Thymus (tissue), 11 donors: ENCODE data around the gene ANO3. TPM values are rescaled to one million over a fixed set of nuclear protein-coding genes. Genes with fewer than 3 reads are reported as not detected.
"Not testable (repeated sequence)": the region's sequence is repeated elsewhere in the genome, so short reads cannot be mapped to it uniquely, and the experiment has no call there.

ENCODE experiments used
- DNase-seq, 9 donors: peaks; one replicate each; pipeline ENCODE4 v3.0.0-alpha.2; 2013; ENCODE audit warnings: low spot score in 9 of 9, low read depth in 6 of 9, missing footprints in 1 of 9
- H3K27ac ChIP-seq, 2 donors: one replicate each; pipeline ENCODE4 v1.5.1; 2013; ENCODE audit warnings: control low read depth in 1 of 2, low read depth in 1 of 2, low read length in 1 of 2, mild to moderate bottlenecking in 1 of 2, moderate library complexity in 1 of 2
- H3K27me3 ChIP-seq, 2 donors: one replicate each; pipeline ENCODE4 v1.5.1; 2013; ENCODE audit warnings: low read length in 1 of 2; ENCODE audit not compliant: control insufficient read depth in 2 of 2, insufficient read depth in 1 of 2
- H3K36me3 ChIP-seq, 2 donors: one replicate each; pipeline ENCODE4 v1.5.1; 2013; ENCODE audit warnings: low read length in 1 of 2, mild to moderate bottlenecking in 1 of 2, moderate library complexity in 1 of 2; ENCODE audit not compliant: control insufficient read depth in 2 of 2, insufficient read depth in 2 of 2
- H3K4me1 ChIP-seq, 2 donors: one replicate each; pipeline ENCODE4 v1.5.1; 2013; ENCODE audit warnings: low read length in 2 of 2; ENCODE audit not compliant: control insufficient read depth in 2 of 2, insufficient read depth in 2 of 2
- H3K4me3 ChIP-seq, 2 donors: one replicate each; pipeline ENCODE4 v1.5.1; 2013; ENCODE audit warnings: low read length in 2 of 2, control low read depth in 1 of 2, mild to moderate bottlenecking in 1 of 2
- H3K9me3 ChIP-seq, 2 donors: one replicate each; pipeline ENCODE4 v1.5.1; 2013; ENCODE audit warnings: low read length in 1 of 2, mild to moderate bottlenecking in 1 of 2; ENCODE audit not compliant: control insufficient read depth in 2 of 2, insufficient read depth in 1 of 2
- WGBS: extraction: QIAGEN DNeasy Blood & Tissue Kit; methylation state at CpG from one replicate; pipeline ENCODE4 v1.1.7; 2013; 5-methylcytosine and 5-hydroxymethylcytosine counted together
- polyA plus RNA-seq: library from polyadenylated mRNA; stranded (reverse); fragments of 200-250 nt; gene quantifications from one replicate; pipeline ENCODE4 v1.2.3, GENCODE V29; 2013
- total RNA-seq: library from RNA; stranded (reverse); fragments of 120-200 nt; gene quantifications from one replicate; pipeline ENCODE4 v1.2.4, GENCODE V29; 2013
- donor health status: healthy.

ANO3 gene
- total and polyA plus RNA-seq, 2 donors, result 0.09 to 0.25 TPM

- Histone ChIP-seq H3K27me3 (no peaks in the 10 kb centered on the region), H3K9me3 (no peaks in the 10 kb centered on the region), H3K4me1 (no peaks in the 10 kb centered on the region), H3K36me3 (no peaks in the 10 kb centered on the region), H3K4me3 (no peak overlapping the region), H3K27ac (no peak overlapping the region)
- 78% methylated on average over 2 of the region's 2 CpGs for WGBS
- DNase-seq, result no peak
Measured at GRCh38 chr11:26587073-26587472, 255.1 kb downstream of the ANO3 start.

DNA sequence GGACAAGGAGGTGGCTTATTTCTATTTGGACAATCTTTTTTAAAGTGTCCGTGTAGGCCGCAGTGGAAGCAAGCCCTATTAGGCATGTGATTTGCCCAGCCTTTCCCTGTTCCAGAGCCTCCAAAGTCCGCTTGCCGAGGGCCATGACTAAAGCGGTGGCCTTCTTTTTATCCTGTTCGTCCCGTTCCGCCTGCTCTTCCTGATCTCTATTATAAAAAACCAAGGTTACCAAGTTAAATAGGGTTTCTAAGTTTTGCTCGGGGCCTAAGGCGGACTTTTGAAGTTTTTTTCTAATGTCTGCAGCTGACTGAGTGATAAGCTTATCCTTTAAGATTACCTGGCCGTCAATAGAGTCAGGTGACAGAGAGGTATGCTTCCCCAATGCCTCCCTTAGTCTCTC is 261.8 kb downstream of the ANO3 start:
- no peak overlapping the region for H3K4me3 ChIP-seq
- H3K36me3 ChIP-seq, result no peaks in the 10 kb centered on the region
- H3K27me3 ChIP-seq, result no peaks in the 10 kb centered on the region
- WGBS, result 85% methylated on average over 11 of the region's 11 CpGs
- no peak overlapping the region for H3K27ac ChIP-seq
- no peak for DNase-seq
- no peaks in the 10 kb centered on the region for H3K4me1 ChIP-seq
- H3K9me3 ChIP-seq, result no peaks in the 10 kb centered on the region

GRCh38 chr11:26595207-26595865 is 263.4 kb downstream of the ANO3 start:
- WGBS, result 31% methylated on average over 7 of the region's 7 CpGs
- not testable (repeated sequence) for H3K4me3 ChIP-seq, H3K27ac ChIP-seq, H3K27me3 ChIP-seq, H3K36me3 ChIP-seq, H3K4me1 ChIP-seq, H3K9me3 ChIP-seq, DNase-seq

DNA sequence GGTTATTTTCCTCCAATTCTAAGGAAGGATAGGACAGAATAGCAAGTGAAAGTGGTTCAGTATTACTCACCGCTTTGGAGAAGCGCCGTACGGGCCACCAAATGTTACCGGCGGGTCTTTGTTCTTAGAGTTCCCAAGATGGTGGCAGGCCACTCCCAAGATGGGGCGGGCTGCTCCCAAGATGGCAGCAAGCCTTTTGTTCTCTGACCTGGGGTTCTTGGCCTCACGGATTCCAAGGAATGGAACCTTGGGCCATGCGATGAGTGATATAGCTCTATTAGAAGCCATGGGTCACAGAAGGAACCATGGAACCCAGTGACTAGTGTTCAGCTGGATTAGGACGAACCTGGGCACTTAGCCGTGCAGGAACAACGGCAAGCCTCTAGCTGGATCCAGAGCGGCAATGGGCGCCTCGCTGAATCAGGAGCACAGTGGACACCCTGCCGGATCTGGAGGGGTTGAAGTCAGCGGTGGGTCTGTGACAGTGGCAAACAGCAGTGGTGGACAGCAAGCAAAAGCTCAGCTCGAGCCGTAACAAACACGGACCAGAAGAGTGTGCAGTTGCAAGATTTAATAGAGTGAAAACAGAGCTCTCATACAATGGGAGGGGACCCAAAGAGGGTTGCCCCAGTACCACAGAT is 265.2 kb downstream of the ANO3 start:
- H3K4me3 ChIP-seq, H3K27me3 ChIP-seq, H3K27ac ChIP-seq, DNase-seq, H3K36me3 ChIP-seq, H3K4me1 ChIP-seq, H3K9me3 ChIP-seq: not testable (repeated sequence)
- 94% methylated on average over 20 of the region's 20 CpGs for WGBS

GRCh38 chr11:26597899-26598298 is 266.0 kb downstream of the ANO3 start:
- Histone ChIP-seq H3K36me3 (no peaks in the 10 kb centered on the region), H3K9me3 (no peaks in the 10 kb centered on the region), H3K27ac (no peak overlapping the region), H3K27me3 (no peaks in the 10 kb centered on the region), H3K4me3 (no peak overlapping the region), H3K4me1 (no peaks in the 10 kb centered on the region)
- no peak for DNase-seq
- whole genome bisulfite sequencing, result 93% methylated on average over 2 of the region's 2 CpGs

- Histone ChIP-seq H3K27me3 (no peaks in the 10 kb centered on the region), H3K27ac (no peak overlapping the region), H3K4me3 (no peak overlapping the region), H3K9me3 (no peaks in the 10 kb centered on the region), H3K4me1 (no peaks in the 10 kb centered on the region), H3K36me3 (no peaks in the 10 kb centered on the region)
- DNase-seq, result no peak
- 90% methylated on average over 2 of the region's 2 CpGs for WGBS
Measured at GRCh38 chr11:26599425-26599824, 267.5 kb downstream of the ANO3 start.

- Histone ChIP-seq H3K36me3 (no peaks in the 10 kb centered on the region), H3K4me3 (no peak overlapping the region), H3K9me3 (no peaks in the 10 kb centered on the region), H3K27me3 (no peaks in the 10 kb centered on the region), H3K27ac (no peak overlapping the region), H3K4me1 (no peaks in the 10 kb centered on the region)
- DNase-seq, result no peak
- WGBS, result 82% methylated on average over 3 of the region's 4 CpGs
Measured at GRCh38 chr11:26599876-26600434, 268.0 kb downstream of the ANO3 start.

DNA sequence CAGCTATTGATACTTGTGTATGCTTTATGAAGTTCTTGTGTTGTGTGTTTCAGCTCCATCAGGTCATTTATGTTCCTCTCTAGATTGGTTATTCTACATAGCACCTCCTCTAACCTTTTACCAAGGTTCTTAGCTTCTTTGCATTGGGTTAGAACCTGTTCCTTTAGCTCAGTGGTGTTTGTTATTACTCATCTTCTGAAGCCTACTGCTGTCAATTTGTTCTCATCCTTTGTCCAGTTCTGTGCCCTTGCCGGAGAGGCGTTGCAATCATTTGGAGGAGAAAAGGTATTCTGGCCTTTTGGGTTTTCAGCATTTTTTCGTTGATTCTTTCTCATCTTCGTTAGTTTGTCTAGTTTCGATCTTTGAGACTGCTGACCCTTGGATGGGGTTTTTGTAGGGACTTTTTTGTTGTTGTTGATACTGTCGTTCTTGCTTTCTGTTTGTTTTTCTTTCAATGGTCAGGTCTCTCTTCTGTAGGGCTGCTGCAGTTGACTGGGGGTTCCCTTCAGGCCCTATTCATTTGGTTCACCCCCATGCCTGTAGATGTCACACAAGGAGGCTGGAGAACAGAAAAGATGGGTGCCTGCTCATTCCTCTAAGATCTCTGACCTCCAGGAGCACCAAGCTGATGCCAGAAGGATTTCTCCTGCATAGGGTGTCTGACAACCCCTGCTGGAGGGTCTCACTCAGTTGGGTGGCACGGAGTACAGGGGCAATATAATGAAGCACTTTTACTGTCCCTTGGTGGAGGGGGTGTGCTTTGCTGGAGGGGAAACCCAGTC is 276.0 kb downstream of the ANO3 start:
- Histone ChIP-seq H3K36me3 (no peaks in the 10 kb centered on the region), H3K27ac (no peak overlapping the region), H3K4me1 (no peaks in the 10 kb centered on the region), H3K4me3 (no peak overlapping the region), H3K27me3 (no peaks in the 10 kb centered on the region), H3K9me3 (peaks cover 0 to 7% of the 10 kb centered on the region in 2 donors)
- DNase-seq, result no peak
- WGBS, result 90% methylated on average over 7 of the region's 7 CpGs
